ENCODE data around the gene HCN4.

DNA sequence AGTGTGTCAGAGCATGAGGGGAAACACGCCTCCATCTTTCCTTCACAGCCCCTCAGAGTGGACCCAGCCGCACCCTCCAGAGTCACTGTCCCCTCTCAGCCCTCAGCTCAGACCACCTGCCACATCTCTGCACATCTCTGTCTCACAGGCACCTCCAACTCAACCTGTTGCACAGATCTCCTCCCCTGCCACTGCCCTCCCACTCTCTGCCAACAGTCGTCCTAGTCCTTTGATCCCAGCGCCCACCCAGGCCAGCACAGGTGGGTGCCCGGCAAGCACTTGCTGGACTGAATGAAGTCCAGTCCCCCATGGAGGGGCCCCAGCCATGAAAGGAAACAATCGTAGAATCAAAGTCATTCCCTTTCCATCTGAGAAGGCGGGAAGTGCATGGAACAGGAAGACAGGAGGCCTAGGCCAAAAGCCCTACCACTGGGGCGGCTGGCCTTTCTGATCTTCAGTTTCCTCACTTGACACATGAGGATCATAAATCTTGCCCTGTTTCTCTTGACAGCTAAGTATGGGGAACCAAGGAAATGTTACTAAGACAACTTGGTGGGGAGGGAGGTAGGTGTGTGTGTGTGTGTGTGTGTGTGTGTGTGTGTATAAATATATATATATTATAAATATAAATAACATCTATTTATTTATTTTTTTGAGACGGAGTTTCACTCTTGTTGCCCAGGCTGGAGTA lies 28.1 kb downstream of the HCN4 start:
- TF ChIP-seq, protein P1, sequence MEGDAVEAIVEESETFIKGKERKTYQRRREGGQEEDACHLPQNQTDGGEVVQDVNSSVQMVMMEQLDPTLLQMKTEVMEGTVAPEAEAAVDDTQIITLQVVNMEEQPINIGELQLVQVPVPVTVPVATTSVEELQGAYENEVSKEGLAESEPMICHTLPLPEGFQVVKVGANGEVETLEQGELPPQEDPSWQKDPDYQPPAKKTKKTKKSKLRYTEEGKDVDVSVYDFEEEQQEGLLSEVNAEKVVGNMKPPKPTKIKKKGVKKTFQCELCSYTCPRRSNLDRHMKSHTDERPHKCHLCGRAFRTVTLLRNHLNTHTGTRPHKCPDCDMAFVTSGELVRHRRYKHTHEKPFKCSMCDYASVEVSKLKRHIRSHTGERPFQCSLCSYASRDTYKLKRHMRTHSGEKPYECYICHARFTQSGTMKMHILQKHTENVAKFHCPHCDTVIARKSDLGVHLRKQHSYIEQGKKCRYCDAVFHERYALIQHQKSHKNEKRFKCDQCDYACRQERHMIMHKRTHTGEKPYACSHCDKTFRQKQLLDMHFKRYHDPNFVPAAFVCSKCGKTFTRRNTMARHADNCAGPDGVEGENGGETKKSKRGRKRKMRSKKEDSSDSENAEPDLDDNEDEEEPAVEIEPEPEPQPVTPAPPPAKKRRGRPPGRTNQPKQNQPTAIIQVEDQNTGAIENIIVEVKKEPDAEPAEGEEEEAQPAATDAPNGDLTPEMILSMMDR (conservative IDR thresholded peaks at IDR 0.05 in 1 of 2, IDR thresholded peaks at IDR 0.05 in 1 of 2; ENCODE audit: extremely low read depth in 1 of 2, insufficient read depth in 1 of 2, low read depth in 1 of 2, low read length in 2 of 2): no peak
- no peak for TF ChIP-seq EZH2 (IDR thresholded peaks at IDR 0.05; ENCODE audit: borderline replicate concordance, low read length)

All from mammary epithelial cell (primary cell).